Smooth muscle cell (in vitro differentiated cells): ENCODE data around the gene SCEL. TPM values are rescaled to one million over a fixed set of nuclear protein-coding genes. Genes with fewer than 3 reads are reported as not detected.

Source experiments
- DNase-seq: peaks from one replicate; lab custom pipeline; 2025; ENCODE audit not compliant: unreplicated experiment; lab: John Stamatoyannopoulos, UW
- H2AFZ ChIP-seq: fragments of 200-600 bp; sonication (generic); 2 replicates; pipeline ENCODE4 v1.6.0; 2016; ENCODE audit warnings: antibody characterized with exemption, low read depth, mild to moderate bottlenecking
- H3F3A ChIP-seq: fragments of 200-600 bp; sonication (generic); 2 replicates; pipeline ENCODE4 v1.6.0; 2017; ENCODE audit warnings: antibody characterized with exemption, low read depth
- H3K27ac ChIP-seq: fragments of 200-600 bp; sonication (generic); 2 replicates; pipeline ENCODE4 v1.5.1; 2016; ENCODE audit warnings: low read depth, mild to moderate bottlenecking
- H3K27me3 ChIP-seq: fragments of 200-600 bp; sonication (generic); 2 replicates; pipeline ENCODE4 v1.6.1; 2016; ENCODE audit warnings: low read depth, mild to moderate bottlenecking
- H3K36me3 ChIP-seq: fragments of 200-600 bp; sonication (generic); 2 replicates; pipeline ENCODE4 v1.5.1; 2016; ENCODE audit warnings: low read depth
- H3K4me1 ChIP-seq: fragments of 200-600 bp; sonication (generic); 2 replicates; pipeline ENCODE4 v1.5.1; 2016; ENCODE audit warnings: low read depth
- H3K4me2 ChIP-seq: fragments of 200-600 bp; sonication (generic); 2 replicates; pipeline ENCODE4 v1.6.0; 2016; ENCODE audit warnings: mild to moderate bottlenecking
- H3K4me3 ChIP-seq: fragments of 200-600 bp; sonication (generic); 2 replicates; pipeline ENCODE4 v1.5.1; 2016; ENCODE audit warnings: mild to moderate bottlenecking
- H3K79me2 ChIP-seq: fragments of 200-600 bp; sonication (generic); 2 replicates; pipeline ENCODE4 v1.6.0; 2016; ENCODE audit warnings: low read depth, mild to moderate bottlenecking
- H3K9ac ChIP-seq: fragments of 200-600 bp; sonication (generic); 2 replicates; pipeline ENCODE4 v1.6.0; 2016; ENCODE audit warnings: low read depth
- H3K9me3 ChIP-seq: fragments of 200-600 bp; sonication (generic); replicated peaks from 2 replicates; pipeline ENCODE4 v1.5.1; 2016; ENCODE audit warnings: low read depth
- H4K20me1 ChIP-seq: fragments of 200-600 bp; sonication (generic); 2 replicates; pipeline ENCODE4 v1.6.0; 2016; ENCODE audit warnings: low read depth
- CTCF ChIP-seq: fragments of 200-600 bp; sonication (generic); IDR thresholded peaks from 2 replicates; pipeline ENCODE4 v1.5.1; 2017; ENCODE audit warnings: borderline replicate concordance, mild to moderate bottlenecking, antibody characterized with exemption; ENCODE audit not compliant: insufficient read depth, poor library complexity, severe bottlenecking
- WGBS: methylation state at CpG from one replicate; pipeline ENCODE4 v1.1.7; 2016; ENCODE audit warnings: low lambda C conversion rate; 5-methylcytosine and 5-hydroxymethylcytosine counted together
- polyA plus RNA-seq: library from polyadenylated mRNA; unstranded; fragments of >200 nt; fragmentation: Nextera tagmentation; extraction: Ambion mirVana; gene quantifications from 2 replicates; pipeline ENCODE4 v1.2.1, GENCODE V29; 2016
- total RNA-seq: library from RNA; depleted of rRNA; stranded (reverse); fragments of >200 nt; gene quantifications from 2 replicates; pipeline ENCODE4 v1.2.3, GENCODE V29; 2014

Gene SCEL
- total and polyA plus RNA-seq, 2 experiments from 2014 or later: 0.55 to 4.3 TPM

GRCh38 chr13:77571956-77572355 lies 36.5 kb downstream of the SCEL start:
- Histone ChIP-seq H3K9me3 (no peaks in the 10 kb centered on the region), H2AFZ (no peak overlapping the region), H3K36me3 (no peaks in the 10 kb centered on the region), H4K20me1 (no peaks in the 10 kb centered on the region), H3K79me2 (no peaks in the 10 kb centered on the region), H3K4me3 (no peak overlapping the region), H3K27ac (no peak overlapping the region), H3K4me2 (no peak overlapping the region), H3K27me3 (peaks cover 6% of the 10 kb centered on the region), H3K4me1 (no peaks in the 10 kb centered on the region), H3K9ac (no peak overlapping the region), H3F3A (no peaks in the 10 kb centered on the region)
- WGBS: 72% methylated on average over 5 of the region's 5 CpGs
- no peak for TF ChIP-seq CTCF
- no peak for DNase-seq

- H3K79me2 ChIP-seq: no peaks in the 10 kb centered on the region
- H3K9me3 ChIP-seq: no peaks in the 10 kb centered on the region
- H3K4me2 ChIP-seq: no peak overlapping the region
- TF ChIP-seq CTCF: no peak
- H3K36me3 ChIP-seq: no peaks in the 10 kb centered on the region
- H3K27me3 ChIP-seq: peaks cover 6% of the 10 kb centered on the region
- no peak overlapping the region for H3K9ac ChIP-seq
- 81% methylated on average over 3 of the region's 3 CpGs for WGBS
- no peak overlapping the region for H3K4me3 ChIP-seq
- H4K20me1 ChIP-seq: no peaks in the 10 kb centered on the region
- no peak overlapping the region for H3K27ac ChIP-seq
- no peak overlapping the region for H2AFZ ChIP-seq
- H3K4me1 ChIP-seq: no peaks in the 10 kb centered on the region
- DNase-seq: no peak
- no peaks in the 10 kb centered on the region for H3F3A ChIP-seq
These were observed 38.6 kb downstream of the SCEL start for GRCh38 chr13:77574096-77574495.

- TF ChIP-seq CTCF: no peak
- Histone ChIP-seq H3K9me3 (no peaks in the 10 kb centered on the region), H3K27ac (no peak overlapping the region), H4K20me1 (no peaks in the 10 kb centered on the region), H3K27me3 (no peaks in the 10 kb centered on the region), H3K79me2 (no peaks in the 10 kb centered on the region), H3K36me3 (no peaks in the 10 kb centered on the region), H3K4me2 (no peak overlapping the region), H3K9ac (no peak overlapping the region), H3K4me1 (no peaks in the 10 kb centered on the region), H2AFZ (no peak overlapping the region), H3F3A (no peaks in the 10 kb centered on the region), H3K4me3 (no peak overlapping the region)
- DNase-seq: no peak
- 94% methylated on average over 2 of the region's 2 CpGs for WGBS
These were observed 44.5 kb downstream of the SCEL start for GRCh38 chr13:77579959-77580358.

GRCh38 chr13:77580748-77581147 lies 45.2 kb downstream of the SCEL start:
- H3K27me3 ChIP-seq: no peaks in the 10 kb centered on the region
- no peak overlapping the region for H3K27ac ChIP-seq
- no peak overlapping the region for H3K9ac ChIP-seq
- H4K20me1 ChIP-seq: no peaks in the 10 kb centered on the region
- H3K36me3 ChIP-seq: no peaks in the 10 kb centered on the region
- H3K9me3 ChIP-seq: no peaks in the 10 kb centered on the region
- no peak overlapping the region for H3K4me2 ChIP-seq
- no peak overlapping the region for H2AFZ ChIP-seq
- H3F3A ChIP-seq: no peaks in the 10 kb centered on the region
- TF ChIP-seq CTCF: no peak
- H3K4me1 ChIP-seq: no peaks in the 10 kb centered on the region
- H3K4me3 ChIP-seq: no peak overlapping the region
- no peaks in the 10 kb centered on the region for H3K79me2 ChIP-seq
- 95% methylated on average over 1 of the region's 1 CpG for WGBS
- DNase-seq: no peak
